ENCODE results near the gene IL23R. TPM values are rescaled to one million over a fixed set of nuclear protein-coding genes. Genes with fewer than 3 reads are reported as not detected.

Gene IL23R
- total RNA-seq, 4 donors from 2014 or later = not detected

DNA sequence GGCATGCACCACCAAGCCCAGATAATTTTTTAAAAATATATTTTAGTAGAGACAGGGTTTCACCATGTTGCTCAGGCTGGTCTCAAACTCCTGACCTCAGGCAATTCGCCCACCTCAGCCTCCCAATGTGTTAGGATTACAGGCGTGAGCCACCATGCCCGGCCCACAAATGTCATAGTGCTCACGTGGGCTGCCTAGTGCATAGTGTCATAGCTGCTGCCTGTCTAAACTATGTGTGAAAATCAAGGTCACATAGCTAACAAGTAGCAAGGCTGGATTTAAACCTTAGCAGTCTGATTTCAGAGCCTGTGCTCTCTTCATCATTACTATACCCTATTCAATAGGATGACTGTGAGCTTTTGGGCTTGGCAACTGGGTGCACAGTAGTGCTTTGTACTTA, 41.8 kb upstream of the IL23R start:
- Histone ChIP-seq H3K27me3 (no peaks in the 10 kb centered on the region), H3K4me3 (no peak overlapping the region), H3K4me1 (no peaks in the 10 kb centered on the region), H3K36me3 (no peaks in the 10 kb centered on the region), H3K27ac (no peak overlapping the region), H3K9me3 (no peaks in the 10 kb centered on the region)
- TF ChIP-seq, protein P1, sequence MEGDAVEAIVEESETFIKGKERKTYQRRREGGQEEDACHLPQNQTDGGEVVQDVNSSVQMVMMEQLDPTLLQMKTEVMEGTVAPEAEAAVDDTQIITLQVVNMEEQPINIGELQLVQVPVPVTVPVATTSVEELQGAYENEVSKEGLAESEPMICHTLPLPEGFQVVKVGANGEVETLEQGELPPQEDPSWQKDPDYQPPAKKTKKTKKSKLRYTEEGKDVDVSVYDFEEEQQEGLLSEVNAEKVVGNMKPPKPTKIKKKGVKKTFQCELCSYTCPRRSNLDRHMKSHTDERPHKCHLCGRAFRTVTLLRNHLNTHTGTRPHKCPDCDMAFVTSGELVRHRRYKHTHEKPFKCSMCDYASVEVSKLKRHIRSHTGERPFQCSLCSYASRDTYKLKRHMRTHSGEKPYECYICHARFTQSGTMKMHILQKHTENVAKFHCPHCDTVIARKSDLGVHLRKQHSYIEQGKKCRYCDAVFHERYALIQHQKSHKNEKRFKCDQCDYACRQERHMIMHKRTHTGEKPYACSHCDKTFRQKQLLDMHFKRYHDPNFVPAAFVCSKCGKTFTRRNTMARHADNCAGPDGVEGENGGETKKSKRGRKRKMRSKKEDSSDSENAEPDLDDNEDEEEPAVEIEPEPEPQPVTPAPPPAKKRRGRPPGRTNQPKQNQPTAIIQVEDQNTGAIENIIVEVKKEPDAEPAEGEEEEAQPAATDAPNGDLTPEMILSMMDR (IDR thresholded peaks at IDR 0.05 in 4 of 5, conservative IDR thresholded peaks at IDR 0.05 in 1 of 5) = no peak
- in situ Hi-C loops (cut with MboI; ENCODE audit: low sequenced_read_pairs in 4 of 4) (no loop called here), intact Hi-C loops (cut with DNase I; ENCODE audit: low total_unique reads) (no loop called here)
- DNase-seq (no peak), ATAC-seq (no peak)

DNA sequence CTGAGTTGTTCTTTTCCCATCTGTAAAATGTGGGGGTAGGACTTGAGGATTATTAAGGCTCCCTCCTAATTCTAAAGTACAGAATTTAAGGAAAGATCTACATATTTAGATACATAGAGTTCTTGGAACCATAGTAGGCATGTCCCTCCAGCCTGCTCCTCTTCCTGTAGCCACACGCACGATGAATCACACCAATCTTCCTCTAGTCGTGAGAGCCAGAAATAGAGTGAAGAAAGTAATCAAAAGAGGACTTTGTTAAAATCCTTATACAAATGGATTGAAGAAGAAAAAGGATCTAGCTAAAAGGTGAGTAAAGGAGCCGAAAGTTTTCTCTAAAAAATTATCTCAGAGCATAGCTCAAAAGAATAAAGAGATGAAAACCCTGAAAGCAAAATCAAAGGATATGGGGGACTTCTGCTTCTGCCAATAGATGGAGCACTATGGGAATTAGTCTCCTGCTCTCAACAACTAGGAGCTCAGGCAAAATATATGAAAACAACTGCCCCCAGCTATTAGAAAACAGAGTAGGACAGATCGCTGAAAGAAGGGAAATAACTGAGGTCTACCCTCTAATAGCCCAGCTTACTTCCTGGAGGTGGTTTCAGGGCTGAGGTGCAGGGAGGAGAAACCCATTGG, 40.0 kb upstream of the IL23R start:
- Histone ChIP-seq H3K4me1 (no peaks in the 10 kb centered on the region), H3K27me3 (no peaks in the 10 kb centered on the region), H3K36me3 (no peaks in the 10 kb centered on the region), H3K27ac (no peak overlapping the region), H3K9me3 (no peaks in the 10 kb centered on the region), H3K4me3 (no peak overlapping the region)
- intact Hi-C loops (cut with DNase I; ENCODE audit: low total_unique reads) = no loop called here
- TF ChIP-seq POLR2A (IDR thresholded peaks at IDR 0.05) = no peak
- TF ChIP-seq, protein P1 (IDR thresholded peaks at IDR 0.05 in 4 of 5, conservative IDR thresholded peaks at IDR 0.05 in 1 of 5) = no peak
- in situ Hi-C loops (cut with MboI; ENCODE audit: low sequenced_read_pairs in 4 of 4) = no loop called here
- ATAC-seq = no peak
- DNase-seq = no peak

DNA sequence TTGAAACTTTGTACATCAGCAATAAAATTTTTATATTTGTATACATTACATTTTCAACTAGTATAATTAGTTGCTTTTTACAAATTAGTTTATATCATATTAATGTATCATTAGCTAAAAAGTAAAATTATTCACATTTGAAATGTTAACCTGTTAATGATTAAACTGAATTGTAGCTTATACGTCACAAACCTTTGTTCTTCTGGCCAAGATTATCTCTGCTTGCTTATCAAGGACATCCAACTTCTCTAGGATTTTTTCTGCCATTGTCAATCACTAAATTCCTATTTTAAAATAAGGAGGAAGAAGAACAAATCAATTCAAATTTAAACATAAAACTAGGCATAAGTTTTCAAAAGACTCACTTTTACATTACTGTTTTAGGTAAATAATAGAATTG, 39.3 kb upstream of the IL23R start:
- intact Hi-C loops (cut with DNase I; ENCODE audit: low total_unique reads) (no loop called here), in situ Hi-C loops (cut with MboI; ENCODE audit: low sequenced_read_pairs in 4 of 4) (no loop called here)
- ATAC-seq (no peak), DNase-seq (no peak)
- TF ChIP-seq POLR2A (IDR thresholded peaks at IDR 0.05) = no peak
- TF ChIP-seq, protein P1 (IDR thresholded peaks at IDR 0.05 in 4 of 5, conservative IDR thresholded peaks at IDR 0.05 in 1 of 5) = no peak
- H3K9me3 ChIP-seq = no peaks in the 10 kb centered on the region
- H3K36me3 ChIP-seq = no peaks in the 10 kb centered on the region
- no peaks in the 10 kb centered on the region for H3K4me1 ChIP-seq
- no peak overlapping the region for H3K4me3 ChIP-seq
- no peaks in the 10 kb centered on the region for H3K27me3 ChIP-seq
- no peak overlapping the region for H3K27ac ChIP-seq

DNA sequence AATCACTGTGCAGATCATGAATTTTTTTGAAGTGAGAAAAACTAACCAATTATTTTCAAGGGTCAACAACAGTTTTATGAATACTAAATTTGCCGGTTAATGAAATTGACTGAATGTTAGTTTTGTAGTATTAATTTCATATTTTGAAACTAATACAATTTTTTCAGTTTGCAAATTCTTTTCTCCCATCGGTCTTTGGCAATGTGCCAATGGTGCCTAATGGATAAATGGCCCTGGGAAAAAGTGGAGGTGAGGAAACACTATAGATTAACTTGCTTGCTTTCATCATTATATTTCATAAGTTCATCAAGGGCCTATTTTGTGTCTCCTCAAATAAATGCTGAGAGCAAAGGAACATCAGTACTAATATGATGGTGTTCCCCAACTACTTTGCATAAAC, 35.6 kb upstream of the IL23R start:
- TF ChIP-seq, protein P1 (IDR thresholded peaks at IDR 0.05 in 4 of 5, conservative IDR thresholded peaks at IDR 0.05 in 1 of 5) = no peak
- TF ChIP-seq POLR2A (IDR thresholded peaks at IDR 0.05) = no peak
- Histone ChIP-seq H3K36me3 (no peaks in the 10 kb centered on the region), H3K9me3 (no peaks in the 10 kb centered on the region), H3K4me3 (no peak overlapping the region), H3K4me1 (peaks cover 0 to 6% of the 10 kb centered on the region in 2 donors), H3K27me3 (no peaks in the 10 kb centered on the region), H3K27ac (no peak overlapping the region)
- intact Hi-C loops (cut with DNase I; ENCODE audit: low total_unique reads) = no loop called here
- in situ Hi-C loops (cut with MboI; ENCODE audit: low sequenced_read_pairs in 4 of 4) = no loop called here
- DNase-seq = no peak
- no peak for ATAC-seq

DNA sequence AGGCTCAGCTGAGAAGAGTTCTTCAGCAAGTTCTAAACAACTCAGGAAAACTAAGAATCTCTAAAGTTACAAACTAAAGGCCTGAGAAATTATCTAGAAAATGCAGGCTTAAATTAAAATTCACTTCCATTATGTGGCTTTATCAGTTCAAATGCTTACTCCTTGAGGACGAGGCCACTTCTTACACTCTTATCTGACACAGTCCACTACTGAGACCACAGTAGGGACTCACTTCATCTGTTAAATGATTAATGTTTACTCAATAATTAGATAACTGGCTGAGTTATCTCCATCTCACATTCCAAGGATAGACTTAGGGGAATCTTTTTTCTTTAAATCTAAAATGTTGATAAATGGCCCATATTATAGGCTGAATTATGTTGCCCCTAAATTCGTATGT, 33.1 kb upstream of the IL23R start:
- Histone ChIP-seq H3K9me3 (no peaks in the 10 kb centered on the region), H3K4me1 (peaks cover 0 to 6% of the 10 kb centered on the region in 2 donors), H3K4me3 (no peak overlapping the region), H3K27ac (no peak overlapping the region), H3K27me3 (no peaks in the 10 kb centered on the region), H3K36me3 (no peaks in the 10 kb centered on the region)
- DNase-seq = no peak
- TF ChIP-seq, protein P1 (IDR thresholded peaks at IDR 0.05 in 4 of 5, conservative IDR thresholded peaks at IDR 0.05 in 1 of 5) = no peak
- TF ChIP-seq POLR2A (IDR thresholded peaks at IDR 0.05) = no peak
- intact Hi-C loops (cut with DNase I; ENCODE audit: low total_unique reads) = no loop called here
- no peak for ATAC-seq
- in situ Hi-C loops (cut with MboI; ENCODE audit: low sequenced_read_pairs in 4 of 4) = no loop called here

Data from gastrocnemius medialis (tissue), 4 donors.